Thyroid gland (tissue), 4 donors: ENCODE measurements around the gene TP73. TPM values are rescaled to one million over a fixed set of nuclear protein-coding genes. Genes with fewer than 3 reads are reported as not detected.

ENCODE experiments used
- DNase-seq, 2 donors: peaks; one replicate each; pipeline ENCODE4 v3.0.0-alpha.2; 2019
- H3K27ac ChIP-seq, 3 donors: fragments of 200-600 bp; sonication (generic); 1 replicate in 2 of 3; 2 replicates in 1 of 3; pipeline ENCODE4 v1.5.1; 2016 to 2019; ENCODE audit warnings: mild to moderate bottlenecking in 1 of 3, moderate library complexity in 1 of 3
- H3K27me3 ChIP-seq: fragments of 200-600 bp; sonication (generic); one replicate; pipeline ENCODE4 v1.5.1; 2019
- H3K36me3 ChIP-seq, 2 donors: fragments of 200-600 bp; sonication (generic); one replicate each; pipeline ENCODE4 v1.5.1; 2016 to 2019
- H3K4me1 ChIP-seq, 2 donors: fragments of 200-600 bp; sonication (generic); one replicate each; pipeline ENCODE4 v1.5.1; 2017 to 2019
- H3K4me3 ChIP-seq, 3 donors: fragments of 200-600 bp; sonication (generic); replicated peaks in 1 of 3; 1 replicate in 2 of 3; 2 replicates in 1 of 3; pipeline ENCODE4 v1.5.1; 2016; ENCODE audit warnings: mild to moderate bottlenecking in 1 of 3
- H3K9me3 ChIP-seq: fragments of 200-600 bp; sonication (generic); one replicate; pipeline ENCODE4 v1.5.1; 2017
- CTCF ChIP-seq, 6 experiments: fragments of 200-600 bp in 3 of 6; fragments of 450-650 bp in 3 of 6; sonication (generic) in 3 of 6; IDR thresholded peaks; one replicate each; pipeline ENCODE4 v1.5.1; 2016 to 2019; ENCODE audit warnings: antibody characterized with exemption in 6 of 6, mild to moderate bottlenecking in 2 of 6, inconsistent platforms in 1 of 6, moderate library complexity in 1 of 6
- POLR2A ChIP-seq, 2 donors: fragments of 450-650 bp; IDR thresholded peaks; one replicate each; pipeline ENCODE4 v1.6.1; 2017; ENCODE audit warnings: antibody characterized with exemption in 2 of 2, mild to moderate bottlenecking in 2 of 2, moderate library complexity in 1 of 2
- WGBS, 2 donors: methylation state at CpG; one replicate each; pipeline ENCODE4 v1.1.5; 2017; 5-methylcytosine and 5-hydroxymethylcytosine counted together
- intact Hi-C: fragments of 100-400 bp; cut with DNase I; formaldehyde crosslinking; loops from one replicate; pipeline ENCODE4 v1.15.1; 2023
- total RNA-seq, 4 donors: library from RNA; depleted of rRNA; stranded (reverse); fragments of >200 nt; gene quantifications; one replicate each; pipeline ENCODE4 v1.2.3, GENCODE V29; 2016

The TP73 gene
- total RNA-seq, 4 donors from 2014 or later: 0.33 to 0.49 TPM; not detected in 2

GRCh38 chr1:3679098-3679555, 26.8 kb downstream of the TP73 start:
- TF ChIP-seq CTCF (IDR thresholded peaks at IDR 0.05): no peak
- no peak for TF ChIP-seq POLR2A (IDR thresholded peaks at IDR 0.05)
- H3K27me3 ChIP-seq: no peaks in the 10 kb centered on the region
- H3K9me3 ChIP-seq: no peaks in the 10 kb centered on the region
- no peaks in the 10 kb centered on the region for H3K36me3 ChIP-seq
- no peak overlapping the region for H3K4me3 ChIP-seq
- no peak overlapping the region for H3K27ac ChIP-seq
- no peak for DNase-seq
- WGBS, 2 donors: 78 to 83% methylated on average over 15 to 17 of the region's 18 CpGs
- intact Hi-C loops: no loop called here
- H3K4me1 ChIP-seq: peaks cover 0 to 5% of the 10 kb centered on the region in 2 donors

GRCh38 chr1:3679799-3680453, 27.6 kb downstream of the TP73 start:
- Histone ChIP-seq H3K4me1 (no peaks in the 10 kb centered on the region), H3K27ac (no peak overlapping the region), H3K27me3 (no peaks in the 10 kb centered on the region), H3K36me3 (no peaks in the 10 kb centered on the region), H3K9me3 (no peaks in the 10 kb centered on the region), H3K4me3 (no peak overlapping the region)
- WGBS, 2 donors: 88 to 97% methylated on average over 9 of the region's 9 CpGs
- no peak for TF ChIP-seq POLR2A (IDR thresholded peaks at IDR 0.05)
- no peak for TF ChIP-seq CTCF (IDR thresholded peaks at IDR 0.05)
- intact Hi-C loops: no loop called here
- DNase-seq: no peak

- DNase-seq: no peak
- H3K4me1 ChIP-seq: no peaks in the 10 kb centered on the region
- H3K36me3 ChIP-seq: no peaks in the 10 kb centered on the region
- H3K9me3 ChIP-seq: no peaks in the 10 kb centered on the region
- H3K27me3 ChIP-seq: no peaks in the 10 kb centered on the region
- no peak overlapping the region for H3K4me3 ChIP-seq
- intact Hi-C loops: no loop called here
- TF ChIP-seq POLR2A (IDR thresholded peaks at IDR 0.05): no peak
- no peak for TF ChIP-seq CTCF (IDR thresholded peaks at IDR 0.05)
- WGBS, 2 donors: 76 to 80% methylated on average over 13 of the region's 20 CpGs
- no peak overlapping the region for H3K27ac ChIP-seq
Measured at GRCh38 chr1:3680488-3681230, 28.3 kb downstream of the TP73 start.

- DNase-seq: no peak
- WGBS, 2 donors: 95 to 98% methylated on average over 7 to 9 of the region's 19 CpGs
- TF ChIP-seq POLR2A (IDR thresholded peaks at IDR 0.05): no peak
- no peak for TF ChIP-seq CTCF (IDR thresholded peaks at IDR 0.05)
- Histone ChIP-seq H3K4me1 (no peaks in the 10 kb centered on the region), H3K27me3 (no peaks in the 10 kb centered on the region), H3K9me3 (no peaks in the 10 kb centered on the region), H3K4me3 (no peak overlapping the region), H3K36me3 (no peaks in the 10 kb centered on the region), H3K27ac (no peak overlapping the region)
- intact Hi-C loops: no loop called here
Measured at GRCh38 chr1:3681231-3681897, 29.0 kb downstream of the TP73 start.
